H7 (cell line): Measurements from ENCODE around the gene NCS1. TPM values are rescaled to one million over a fixed set of nuclear protein-coding genes. Genes with fewer than 3 reads are reported as not detected.
A peak's percentile ranks its signal among the peaks of the same experiment; 100 is the strongest.

Source experiments
- DNase-seq: peaks from one replicate; pipeline ENCODE4 v3.0.0; 2012
- H3K27me3 ChIP-seq: 2 replicates; pipeline ENCODE4 v1.6.0; 2011; ENCODE audit warnings: mild to moderate bottlenecking, low read length; ENCODE audit not compliant: control insufficient read depth, insufficient read depth
- H3K36me3 ChIP-seq: replicated peaks from 2 replicates; pipeline ENCODE4 v1.5.1; 2011; ENCODE audit warnings: low read length; ENCODE audit not compliant: control insufficient read depth, insufficient read depth
- H3K4me3 ChIP-seq: 2 replicates; pipeline ENCODE4 v1.5.1; 2011; ENCODE audit warnings: low read depth, mild to moderate bottlenecking, control low read depth, low read length, moderate library complexity; ENCODE audit not compliant: insufficient read depth
- total RNA-seq: library from RNA; depleted of rRNA; stranded (reverse); fragments of >200 nt; shearing (Covaris generic); gene quantifications from 2 replicates; pipeline ENCODE4 v1.2.3, GENCODE V29; 2014

NCS1 gene
- total RNA-seq, 1 experiment from 2014 or later: 28.3 TPM

DNA sequence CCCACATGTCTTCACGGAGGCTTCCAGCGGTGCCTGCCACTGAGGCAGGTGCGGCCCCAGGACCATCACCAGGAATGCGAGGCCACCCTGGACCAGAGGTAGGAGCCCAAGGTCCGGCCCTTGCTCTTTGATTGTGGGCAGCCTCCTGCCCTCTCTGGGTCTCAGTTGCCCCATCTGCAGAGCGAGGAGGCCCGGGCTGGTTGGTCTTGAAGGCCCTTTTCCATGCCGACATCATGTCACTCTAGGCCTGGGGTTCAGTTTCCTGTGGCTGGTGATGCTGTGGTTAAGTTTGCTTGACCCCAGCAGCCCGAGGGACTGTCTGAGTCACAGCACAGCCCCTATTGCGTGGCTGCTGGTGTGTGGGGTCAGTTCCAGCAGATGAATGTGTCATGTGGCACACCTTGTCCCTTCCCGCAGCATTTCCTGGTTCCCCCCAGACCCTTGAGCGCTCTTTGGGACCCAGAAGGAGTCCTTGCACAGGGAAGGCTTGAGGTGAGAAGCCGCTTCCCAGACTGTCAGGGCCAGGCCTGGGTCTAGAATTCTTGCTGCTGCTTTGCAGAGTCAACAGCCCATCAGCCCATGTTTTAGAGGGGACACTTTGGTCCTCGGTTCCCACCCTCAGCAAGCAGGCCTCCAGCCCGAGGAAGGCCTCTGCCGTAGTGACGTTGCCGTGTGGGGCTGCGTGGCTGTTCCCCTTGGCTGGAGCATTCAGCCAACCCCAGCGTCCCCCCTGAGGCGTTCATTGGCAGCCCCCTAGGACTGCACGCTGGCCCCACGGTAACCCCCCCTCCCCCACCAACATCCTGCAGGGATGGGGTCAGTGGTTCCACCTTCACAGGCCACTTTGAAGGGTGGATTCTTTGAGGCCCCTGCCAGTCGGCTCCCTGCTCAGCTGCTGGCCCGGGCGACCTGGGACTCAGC lies 62.4 kb downstream of the NCS1 start:
- Histone ChIP-seq H3K4me3 (no peak overlapping the region), H3K27me3 (no peaks in the 10 kb centered on the region), H3K36me3 (no peaks in the 10 kb centered on the region; the same call in 1 of the 2 replicates)
- DNase-seq: peak; percentile 18

- no peaks in the 10 kb centered on the region for H3K27me3 ChIP-seq
- H3K36me3 ChIP-seq: no peaks in the 10 kb centered on the region; the same call in 1 of the 2 replicates
- H3K4me3 ChIP-seq: no peak overlapping the region
- peak; percentile 92 for DNase-seq
These were observed 63.6 kb downstream of the NCS1 start for GRCh38 chr9:130235558-130236435.

DNA sequence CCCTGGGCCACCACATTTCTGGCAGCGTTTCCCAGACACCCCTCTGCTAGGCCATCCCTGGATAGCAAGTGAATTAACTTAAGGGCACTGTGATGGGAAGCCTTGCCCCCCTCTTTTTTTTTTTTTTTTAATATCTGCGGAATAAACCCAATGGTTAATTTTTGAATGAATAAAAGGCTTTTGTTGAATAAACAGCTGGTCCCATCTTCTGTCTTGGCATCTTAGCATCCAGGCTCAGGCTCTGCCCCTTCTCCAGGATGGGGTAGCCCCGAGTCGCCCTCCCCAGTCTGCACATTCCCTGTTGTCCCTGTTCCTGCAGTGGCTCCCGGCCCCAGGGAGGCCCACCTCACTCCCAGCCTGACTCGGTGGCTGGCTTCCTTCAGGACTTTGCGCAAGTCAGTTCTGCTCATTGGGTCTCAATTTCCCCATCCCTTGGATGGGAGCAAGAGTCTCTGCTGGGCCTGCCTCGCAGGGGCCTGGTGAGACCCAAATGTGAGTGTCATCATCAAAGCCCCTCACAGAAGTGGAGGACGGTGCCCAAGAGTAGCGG lies 64.3 kb downstream of the NCS1 start:
- DNase-seq: peak; percentile 25
- Histone ChIP-seq H3K36me3 (no peaks in the 10 kb centered on the region; the same call in 1 of the 2 replicates), H3K4me3 (no peak overlapping the region), H3K27me3 (no peaks in the 10 kb centered on the region)

- H3K4me3 ChIP-seq: no peak overlapping the region
- H3K36me3 ChIP-seq: no peaks in the 10 kb centered on the region; the same call in 1 of the 2 replicates
- peak; percentile 3 for DNase-seq
- H3K27me3 ChIP-seq: no peaks in the 10 kb centered on the region
These were observed 64.9 kb downstream of the NCS1 start for GRCh38 chr9:130237076-130237475.

DNA sequence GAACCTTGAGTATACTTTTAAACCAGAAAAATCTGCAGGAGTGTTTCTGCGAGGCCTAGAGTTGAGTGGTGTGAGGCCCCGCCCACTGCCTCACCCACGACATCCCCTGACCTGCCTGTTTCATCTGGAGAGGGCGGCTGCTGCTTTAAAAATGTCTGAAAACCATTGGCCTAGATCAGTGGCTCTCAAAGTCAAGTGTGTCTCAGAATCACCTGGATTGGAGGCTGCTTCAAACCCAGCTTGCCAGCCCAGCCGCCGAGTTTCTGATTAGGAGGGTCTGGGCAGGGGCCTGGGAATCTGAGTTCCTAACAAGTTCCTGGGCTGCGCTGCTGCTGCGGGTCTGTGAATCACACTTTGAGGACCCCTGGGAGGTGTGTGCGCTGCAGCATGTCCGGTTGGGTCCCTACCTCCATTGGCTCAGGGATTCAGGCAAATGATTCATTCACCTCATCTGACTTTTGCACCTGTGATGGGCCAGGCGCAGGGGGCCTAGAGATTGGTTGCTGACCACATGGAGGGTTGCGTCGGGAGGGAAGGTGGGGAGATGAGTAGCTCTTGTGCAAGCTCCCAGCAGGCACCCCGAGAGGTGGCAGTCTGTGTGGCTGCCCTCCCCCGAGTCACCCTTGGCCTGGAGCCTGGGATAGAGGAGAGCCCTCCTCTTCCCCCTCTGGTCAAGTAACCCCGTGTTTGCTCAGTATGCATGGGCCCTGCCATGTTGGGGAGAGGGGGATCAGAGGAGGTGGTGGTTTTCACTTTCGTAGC lies 65.7 kb downstream of the NCS1 start:
- Histone ChIP-seq H3K4me3 (no peak overlapping the region), H3K36me3 (no peaks in the 10 kb centered on the region; the same call in 1 of the 2 replicates), H3K27me3 (no peaks in the 10 kb centered on the region)
- DNase-seq: peak; percentile 27

DNA sequence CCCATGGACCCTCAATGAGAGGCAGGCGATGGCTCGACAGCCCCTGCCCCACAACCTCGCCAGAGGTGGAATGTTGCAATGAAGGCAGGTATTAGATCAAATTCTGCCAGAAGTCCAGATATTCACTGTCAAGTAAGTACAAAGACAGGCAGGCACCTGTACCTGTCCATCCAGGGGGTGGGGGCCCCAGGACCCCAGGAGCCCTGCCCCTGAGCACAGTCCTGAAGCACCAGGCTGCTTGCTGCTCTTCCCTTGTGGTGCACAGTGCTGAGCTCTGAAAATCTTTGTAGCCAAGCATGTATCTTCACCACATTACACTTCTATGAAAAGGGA lies 67.1 kb downstream of the NCS1 start:
- H3K27me3 ChIP-seq: no peaks in the 10 kb centered on the region
- no peaks in the 10 kb centered on the region; the same call in 1 of the 2 replicates for H3K36me3 ChIP-seq
- no peak overlapping the region for H3K4me3 ChIP-seq
- DNase-seq: peak; percentile 9

GRCh38 chr9:130239741-130240241 lies 67.6 kb downstream of the NCS1 start:
- DNase-seq: peak; percentile 9
- no peaks in the 10 kb centered on the region for H3K27me3 ChIP-seq
- H3K4me3 ChIP-seq: no peak overlapping the region
- no peaks in the 10 kb centered on the region; the same call in 1 of the 2 replicates for H3K36me3 ChIP-seq

DNA sequence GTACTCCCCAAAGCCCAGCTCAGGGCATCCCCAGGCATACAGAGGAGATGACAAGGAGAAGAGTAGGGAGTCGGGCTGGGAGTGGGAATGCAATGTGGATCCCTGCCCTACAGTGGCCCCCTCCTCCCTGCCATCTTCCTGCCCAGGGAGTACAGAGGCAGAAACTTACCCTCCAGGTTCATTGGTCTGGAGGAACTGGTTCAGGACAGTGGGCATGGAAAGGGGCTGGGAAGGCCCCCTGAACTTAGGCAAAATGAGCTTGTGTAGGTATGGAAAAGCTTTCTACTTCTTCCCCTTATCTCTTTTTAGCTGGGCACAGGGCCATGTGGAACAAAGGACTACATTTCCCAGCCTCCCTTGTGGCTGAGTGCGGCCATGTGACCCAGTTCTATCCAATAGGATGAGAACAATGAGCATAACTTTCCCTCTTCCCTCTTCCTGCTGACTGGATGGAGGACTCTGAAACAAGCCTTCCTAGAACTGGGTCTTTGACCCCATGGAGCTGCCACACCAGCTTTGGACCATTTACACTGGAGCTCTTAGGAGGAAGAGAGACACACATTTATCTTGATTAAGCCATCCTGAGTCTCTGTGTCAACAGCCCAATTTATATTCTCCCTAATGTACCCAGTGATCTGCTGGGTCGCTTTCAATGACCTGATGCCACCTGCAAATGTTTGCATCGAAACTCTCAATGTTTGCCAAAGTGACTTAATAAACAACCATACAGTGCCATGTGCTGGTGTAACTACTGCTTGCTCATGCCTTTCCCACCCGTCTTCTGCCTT lies 68.4 kb downstream of the NCS1 start:
- Histone ChIP-seq H3K36me3 (no peaks in the 10 kb centered on the region), H3K4me3 (no peak overlapping the region), H3K27me3 (no peaks in the 10 kb centered on the region)
- peak; percentile 84 for DNase-seq

- H3K4me3 ChIP-seq: no peak overlapping the region
- no peaks in the 10 kb centered on the region for H3K27me3 ChIP-seq
- no peaks in the 10 kb centered on the region for H3K36me3 ChIP-seq
- peak; percentile 10 for DNase-seq
These were observed 69.0 kb downstream of the NCS1 start for GRCh38 chr9:130241198-130241535.

DNA sequence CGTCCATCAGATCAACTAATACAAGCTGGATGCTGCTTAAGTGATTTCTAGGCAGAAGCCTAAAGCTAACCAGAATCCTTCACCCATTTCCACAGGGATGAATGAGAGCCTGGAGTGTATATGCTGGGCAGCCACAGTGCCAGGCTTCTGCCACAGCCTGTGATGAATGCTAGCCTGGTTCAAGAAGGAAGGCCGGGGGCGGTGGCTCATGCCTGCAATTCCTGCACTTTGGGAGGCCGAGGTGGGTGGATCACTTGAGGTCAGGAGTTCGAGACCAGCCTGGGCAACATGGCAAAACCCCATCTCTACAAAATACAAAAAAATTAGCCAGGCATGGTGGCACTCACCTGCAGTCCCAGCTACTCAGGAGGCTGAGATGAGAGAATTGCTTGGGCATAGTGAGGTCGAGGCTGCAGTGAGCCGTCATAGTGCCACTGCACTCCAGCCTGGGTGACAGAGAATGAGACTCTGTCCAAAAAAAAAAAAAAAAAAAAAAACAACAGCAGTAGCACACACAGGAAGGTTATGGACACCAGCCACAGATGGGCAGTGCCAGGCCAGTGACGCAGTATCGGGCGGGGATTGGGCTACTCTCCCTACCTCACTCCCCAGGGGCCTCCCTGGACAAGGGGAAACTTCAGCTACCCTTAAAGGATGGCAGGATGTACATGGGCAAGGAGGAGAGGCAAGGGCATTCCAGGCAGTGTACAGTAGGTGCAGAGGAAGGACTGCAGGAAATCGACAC lies 70.2 kb downstream of the NCS1 start:
- Histone ChIP-seq H3K4me3 (no peak overlapping the region), H3K36me3 (no peaks in the 10 kb centered on the region), H3K27me3 (no peaks in the 10 kb centered on the region)
- no peak for DNase-seq

GRCh38 chr9:130243015-130243881 lies 71.0 kb downstream of the NCS1 start:
- peak; percentile 88 for DNase-seq
- Histone ChIP-seq H3K27me3 (no peaks in the 10 kb centered on the region), H3K4me3 (no peak overlapping the region), H3K36me3 (no peaks in the 10 kb centered on the region)

- H3K27me3 ChIP-seq: no peaks in the 10 kb centered on the region
These were observed 71.6 kb downstream of the NCS1 start for GRCh38 chr9:130243882-130244170.

More at GRCh38 chr9:130243882-130244170, 71.6 kb downstream of the NCS1 start:
- H3K4me3 ChIP-seq: no peak overlapping the region
- no peak for DNase-seq
- H3K36me3 ChIP-seq: no peaks in the 10 kb centered on the region
